HTERT RPE-1 (cell line): ENCODE data around the gene RPE65.
"Not testable (repeated sequence)": the region's sequence is repeated elsewhere in the genome, so short reads cannot be mapped to it uniquely, and the experiment has no call there.

Experiments
- in situ Hi-C: fragments of 300-500 bp; cut with MboI; formaldehyde crosslinking; loops from 4 replicates; pipeline ENCODE4 v1.14.3; 2020; ENCODE audit warnings: low sequenced_read_pairs

Gene RPE65

DNA sequence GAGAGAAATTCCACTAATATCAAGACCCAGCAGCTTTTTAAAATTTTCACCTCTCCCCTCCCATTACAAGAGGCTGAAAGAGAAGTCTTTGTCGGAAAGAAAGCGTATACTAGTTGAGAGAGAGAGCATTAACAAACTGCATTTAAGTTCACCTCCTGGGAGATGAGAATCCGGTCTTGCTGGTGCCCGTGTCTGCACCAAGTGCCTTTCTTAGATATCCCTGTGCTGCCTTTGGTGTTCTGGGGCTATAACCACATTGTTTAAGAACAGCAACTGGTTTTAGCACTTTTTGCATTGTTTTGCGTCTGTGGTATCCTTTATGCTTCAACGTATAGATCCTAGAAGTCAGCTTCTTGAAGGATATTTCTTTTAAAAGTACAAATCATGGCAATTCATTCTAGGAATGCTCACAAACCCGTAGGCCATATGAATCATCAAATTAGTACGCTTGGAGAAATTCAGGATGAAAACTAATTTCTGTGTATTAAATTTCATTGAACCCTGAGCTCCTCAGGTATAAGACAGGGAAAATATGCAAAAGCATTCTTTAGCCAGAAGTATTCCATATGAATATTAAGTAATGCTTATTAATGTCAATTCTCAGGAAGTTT, 3.4 kb upstream of the RPE65 start:
- in situ Hi-C loops: no loop called here

- in situ Hi-C loops: no loop called here
Observed at GRCh38 chr1:68448365-68448764, 1.4 kb downstream of the RPE65 start.

DNA sequence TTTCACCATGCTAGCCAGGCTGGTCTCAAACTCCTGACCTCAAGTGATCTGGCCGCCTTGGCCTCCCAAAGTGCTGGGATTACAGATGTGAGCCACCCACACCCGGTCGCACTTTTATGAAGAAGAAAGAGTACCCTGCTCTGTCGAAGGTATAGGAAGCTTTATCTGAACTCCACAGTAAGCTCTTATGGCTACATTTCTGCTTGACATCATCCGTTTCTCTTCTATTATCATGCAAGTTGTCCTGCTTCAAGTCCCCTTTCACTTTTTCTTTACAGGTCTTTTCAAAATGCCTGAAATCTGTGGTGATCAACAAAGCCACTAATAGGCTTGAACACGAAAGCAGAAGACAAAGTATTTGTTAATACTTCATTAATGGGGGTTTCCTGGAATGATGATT, 4.0 kb downstream of the RPE65 start:
- in situ Hi-C loops: no loop called here

GRCh38 chr1:68442822-68443556, 6.8 kb downstream of the RPE65 start:
- in situ Hi-C loops: no loop called here

- in situ Hi-C loops: no loop called here
Observed at GRCh38 chr1:68442006-68442405, 7.7 kb downstream of the RPE65 start.

DNA sequence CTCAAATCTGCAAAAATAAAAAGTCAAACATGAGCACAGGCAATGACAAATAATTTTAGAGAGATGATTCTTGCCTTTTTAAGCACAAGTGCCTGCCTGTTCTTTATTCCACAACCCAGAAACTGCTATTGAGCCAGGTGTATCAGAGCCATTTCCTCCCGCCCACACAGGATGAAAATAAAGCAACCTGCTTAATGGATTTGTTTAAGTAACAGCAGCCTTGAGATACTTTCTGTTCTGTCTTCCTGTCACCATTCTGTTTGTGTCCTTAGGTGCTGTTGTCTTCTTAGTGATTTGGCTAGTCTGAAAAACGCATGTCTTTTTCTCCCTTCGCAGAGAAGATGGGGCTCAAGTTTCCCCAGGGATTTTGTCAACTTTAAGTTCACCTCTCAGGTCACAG, 11.4 kb downstream of the RPE65 start:
- in situ Hi-C loops: no loop called here

- in situ Hi-C loops: no loop called here
Observed at GRCh38 chr1:68433395-68433794, 16.4 kb downstream of the RPE65 start.

- in situ Hi-C loops: no loop called here
Observed at GRCh38 chr1:68431076-68431475, 18.7 kb downstream of the RPE65 start.

DNA sequence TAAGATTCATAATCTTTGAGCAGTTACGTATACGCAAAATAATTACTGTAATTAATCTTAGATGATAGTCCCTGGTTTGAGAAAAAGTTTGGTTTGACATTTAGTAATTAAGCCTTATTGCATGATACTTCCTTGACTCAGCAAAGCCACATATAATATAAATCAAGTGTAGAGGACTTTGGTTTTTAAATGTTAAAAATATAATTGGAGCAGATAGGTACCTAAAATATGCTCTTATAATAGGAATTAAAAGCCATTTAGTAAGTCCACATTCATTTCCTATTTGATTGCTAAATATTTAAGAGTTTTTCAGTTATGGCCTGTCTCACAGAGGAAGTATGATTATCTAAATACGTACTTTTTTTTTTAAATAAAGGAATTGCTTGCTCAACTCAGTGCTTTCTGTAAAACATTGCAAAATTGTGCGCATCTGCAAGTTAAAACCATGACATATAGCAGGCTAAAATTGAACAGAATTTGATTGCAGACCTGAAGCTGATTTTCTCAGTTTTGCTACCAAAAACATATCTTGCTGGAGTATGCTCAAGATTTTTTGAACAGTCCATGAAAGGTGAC, 20.4 kb downstream of the RPE65 start:
- in situ Hi-C loops: no loop called here

DNA sequence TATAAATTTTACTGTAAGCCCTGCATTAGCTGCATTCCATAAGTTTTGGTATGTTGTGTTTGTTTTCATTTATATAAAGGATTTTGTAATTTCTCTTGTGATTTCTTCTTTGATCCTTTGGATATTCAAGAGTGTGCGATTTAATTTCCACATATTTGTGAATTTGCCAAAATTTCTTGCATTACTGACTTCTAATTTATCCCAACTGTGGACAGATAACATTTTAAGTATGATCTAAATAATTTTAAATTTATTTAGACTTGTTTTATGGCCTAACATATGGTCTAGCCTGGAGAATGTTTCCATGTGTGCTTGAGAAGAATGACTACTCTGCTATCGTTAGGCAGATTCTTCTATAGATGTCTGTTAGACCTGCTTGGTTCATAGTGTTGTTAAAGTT, 23.2 kb downstream of the RPE65 start:
- in situ Hi-C loops: no loop called here

DNA sequence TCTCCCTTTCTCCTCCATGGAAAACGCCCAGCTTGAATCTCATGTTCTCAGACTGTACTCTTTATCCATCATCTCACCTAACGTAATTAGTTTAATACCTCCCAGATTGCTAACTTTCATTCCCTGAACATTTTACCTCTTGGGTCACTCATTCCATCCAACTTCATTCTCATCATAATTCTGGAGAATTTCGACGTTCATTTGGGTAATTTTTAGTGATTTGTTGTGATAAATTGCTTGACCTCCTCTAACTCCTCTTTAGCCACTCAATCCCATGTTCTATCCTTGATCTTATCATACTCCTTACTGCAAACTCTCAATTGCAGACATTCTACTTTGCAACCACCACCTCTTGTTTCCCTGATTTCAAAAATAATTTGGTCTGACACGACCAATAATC, 28.4 kb downstream of the RPE65 start:
- in situ Hi-C loops: no loop called here

GRCh38 chr1:68409426-68409825, 40.3 kb downstream of the RPE65 start:
- in situ Hi-C loops: no loop called here

- in situ Hi-C loops: no loop called here
Observed at GRCh38 chr1:68401506-68401905, 48.2 kb downstream of the RPE65 start.

DNA sequence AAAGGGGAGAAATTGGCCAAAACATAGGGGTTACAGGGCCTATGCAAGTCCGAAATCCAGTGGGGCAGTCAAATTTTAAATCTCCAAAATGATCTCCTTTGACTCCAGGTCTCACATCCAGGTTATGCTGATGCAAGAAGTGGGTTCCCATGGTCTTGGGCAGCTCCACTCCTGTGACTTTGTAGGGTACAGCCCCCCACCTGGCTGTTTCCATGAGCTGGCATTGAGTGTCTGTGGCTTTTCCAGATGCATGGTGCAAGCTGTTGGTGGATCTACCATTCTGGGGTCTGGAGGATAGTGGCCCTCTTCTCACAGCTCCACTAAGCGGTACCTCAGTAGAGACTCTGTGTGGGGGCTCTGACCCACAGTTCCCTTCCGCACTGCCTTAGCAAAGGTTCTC, 54.2 kb downstream of the RPE65 start:
- in situ Hi-C loops: not testable (repeated sequence)

DNA sequence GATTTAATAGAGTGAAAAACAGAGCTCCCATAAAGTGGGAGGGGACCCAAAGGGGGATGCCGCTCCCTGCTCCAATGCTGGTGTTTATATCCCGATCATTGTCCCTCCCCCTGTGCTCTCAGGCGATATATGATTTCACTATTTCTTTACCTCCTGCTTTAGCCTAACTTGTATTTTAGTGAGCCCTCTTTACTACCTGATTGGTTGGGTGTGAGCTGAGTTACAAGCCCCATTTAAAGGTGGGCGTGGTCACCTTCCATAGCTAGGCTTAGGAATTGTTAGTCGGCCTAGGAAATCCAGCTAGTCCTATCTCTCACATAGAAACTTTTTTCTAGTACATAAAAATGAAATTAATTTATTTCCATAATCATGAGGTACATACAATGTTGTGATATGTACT, 57.3 kb downstream of the RPE65 start:
- in situ Hi-C loops: not testable (repeated sequence)

DNA sequence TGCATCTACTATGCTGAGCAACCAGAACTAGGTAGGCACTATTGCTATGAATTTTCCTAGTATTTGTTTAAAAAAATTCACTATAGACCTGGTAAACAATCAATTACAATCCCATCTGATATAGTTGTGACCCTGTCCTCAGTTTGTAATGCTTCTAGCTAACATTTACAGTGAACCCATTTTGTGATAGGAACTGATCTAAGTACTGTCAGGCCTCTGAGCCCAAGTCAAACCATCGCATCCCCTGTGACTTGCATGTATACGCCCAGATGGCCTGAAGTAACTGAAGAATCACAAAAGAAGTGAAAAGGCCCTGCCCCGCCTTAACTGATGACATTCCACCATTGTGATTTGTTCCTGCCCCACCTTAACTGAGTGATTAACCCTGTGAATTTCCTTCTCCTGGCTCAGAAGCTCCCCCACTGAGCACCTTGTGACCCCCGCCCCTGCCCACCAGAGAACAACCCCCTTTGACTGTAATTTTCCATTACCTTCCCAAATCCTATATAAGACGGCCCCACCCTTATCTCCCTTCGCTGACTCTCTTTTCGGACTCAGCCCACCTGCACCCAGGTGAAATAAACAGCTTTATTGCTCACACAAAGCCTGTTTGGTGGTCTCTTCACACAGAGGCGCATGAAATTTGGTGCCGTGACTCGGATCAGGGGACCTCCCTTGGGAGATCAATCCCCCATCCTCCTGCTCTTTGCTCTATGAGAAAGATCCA, 63.8 kb downstream of the RPE65 start:
- in situ Hi-C loops: not testable (repeated sequence)

DNA sequence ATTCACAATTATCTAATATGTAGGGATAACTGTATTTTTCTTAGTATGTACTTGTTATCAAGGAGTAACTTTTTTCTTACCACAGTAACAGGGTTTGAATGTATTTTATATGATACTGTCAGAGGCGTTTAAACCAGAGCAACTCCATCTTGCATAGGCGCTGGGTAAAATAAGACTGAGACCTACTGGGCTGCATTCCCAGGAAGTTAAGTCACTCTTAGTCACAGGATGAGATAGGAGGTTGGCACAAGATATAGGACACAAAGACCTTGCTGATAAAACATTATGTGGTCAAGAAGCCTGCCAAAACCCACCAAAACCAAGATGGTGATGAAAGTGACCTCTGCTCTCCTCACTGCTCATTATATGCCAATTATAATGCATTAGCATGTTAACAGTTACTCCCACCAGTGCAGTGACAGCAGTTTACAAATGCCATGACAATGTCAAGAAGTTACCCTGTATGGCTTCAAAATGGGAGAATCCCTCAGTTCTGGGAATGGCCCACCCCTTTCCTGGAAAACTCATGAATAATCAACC, 64.8 kb downstream of the RPE65 start:
- in situ Hi-C loops: no loop called here

GRCh38 chr1:68384321-68384813, 65.4 kb downstream of the RPE65 start:
- in situ Hi-C loops: no loop called here

- in situ Hi-C loops: no loop called here
Observed at GRCh38 chr1:68383092-68383491, 66.7 kb downstream of the RPE65 start.

- in situ Hi-C loops: no loop called here
Observed at GRCh38 chr1:68379085-68379478, 70.7 kb downstream of the RPE65 start.
